H9 (cell line): ENCODE results near the gene TSPAN3. TPM values are rescaled to one million over a fixed set of nuclear protein-coding genes. Genes with fewer than 3 reads are reported as not detected.

Experiments used
- DNase-seq: peaks from one replicate; pipeline ENCODE4 v3.0.0-alpha.2; 2017
- H2AFZ ChIP-seq: one replicate; pipeline ENCODE4 v1.6.1; 2013; ENCODE audit warnings: mild to moderate bottlenecking, low read length, control low read depth, moderate library complexity
- H2AK5ac ChIP-seq: 2 replicates; pipeline ENCODE4 v1.6.1; 2013; ENCODE audit warnings: low read length, control low read depth, mixed read lengths; ENCODE audit not compliant: insufficient read length
- H2BK120ac ChIP-seq: one replicate; pipeline ENCODE4 v1.6.1; 2013; ENCODE audit warnings: low read depth, mild to moderate bottlenecking, low read length, control low read depth, inconsistent platforms; ENCODE audit not compliant: poor library complexity, severe bottlenecking
- H2BK12ac ChIP-seq: 2 replicates; pipeline ENCODE4 v1.6.1; 2013; ENCODE audit warnings: low read length, control low read depth, mixed read lengths, low read depth; ENCODE audit not compliant: insufficient read length
- H2BK15ac ChIP-seq: 2 replicates; pipeline ENCODE4 v1.6.1; 2013; ENCODE audit warnings: low read depth, low read length, control low read depth
- H2BK20ac ChIP-seq: one replicate; pipeline ENCODE4 v1.6.1; 2013; ENCODE audit warnings: low read depth, mild to moderate bottlenecking, low read length, control low read depth, inconsistent platforms; ENCODE audit not compliant: poor library complexity, severe bottlenecking
- H2BK5ac ChIP-seq: 2 replicates; pipeline ENCODE4 v1.6.1; 2013; ENCODE audit warnings: low read length, control low read depth, mixed read lengths; ENCODE audit not compliant: insufficient read length
- H3K14ac ChIP-seq: 2 replicates; pipeline ENCODE4 v1.6.1; 2013; ENCODE audit warnings: low read length, control low read depth; ENCODE audit not compliant: insufficient read depth
- H3K18ac ChIP-seq: 2 replicates; pipeline ENCODE4 v1.6.1; 2013; ENCODE audit warnings: low read depth, mild to moderate bottlenecking, mixed read lengths, low read length, control low read depth; ENCODE audit not compliant: insufficient read length
- H3K23ac ChIP-seq: 2 replicates; pipeline ENCODE4 v1.6.1; 2013; ENCODE audit warnings: low read length, control low read depth, mixed read lengths, low read depth; ENCODE audit not compliant: insufficient read length
- H3K23me2 ChIP-seq: 2 replicates; pipeline ENCODE4 v1.6.1; 2013; ENCODE audit warnings: low read depth, mild to moderate bottlenecking, mixed read lengths, low read length, control low read depth; ENCODE audit not compliant: insufficient read length, poor library complexity, severe bottlenecking
- H3K27ac ChIP-seq: 2 replicates; pipeline ENCODE4 v1.5.1; 2013; ENCODE audit warnings: low read length, control low read depth, mixed read lengths, low read depth; ENCODE audit not compliant: insufficient read length
- H3K27me3 ChIP-seq: 2 replicates; pipeline ENCODE4 v1.6.1; 2013; ENCODE audit warnings: low read length, control low read depth, inconsistent platforms; ENCODE audit not compliant: insufficient read depth
- H3K4ac ChIP-seq: 2 replicates; pipeline ENCODE4 v1.6.1; 2013; ENCODE audit warnings: low read depth, mild to moderate bottlenecking, control low read depth, inconsistent platforms, low read length, moderate library complexity
- H3K4me1 ChIP-seq: 2 replicates; pipeline ENCODE4 v1.6.1; 2013; ENCODE audit warnings: low read length, control low read depth, inconsistent platforms; ENCODE audit not compliant: insufficient read depth
- H3K4me2 ChIP-seq: 2 replicates; pipeline ENCODE4 v1.6.1; 2013; ENCODE audit warnings: low read length, control low read depth, mixed read lengths; ENCODE audit not compliant: insufficient read length, insufficient read depth
- H3K56ac ChIP-seq: 2 replicates; pipeline ENCODE4 v1.6.1; 2013; ENCODE audit warnings: low read depth, mild to moderate bottlenecking, mixed read lengths, low read length, control low read depth; ENCODE audit not compliant: insufficient read length
- H3K79me1 ChIP-seq: 2 replicates; pipeline ENCODE4 v1.6.1; 2013; ENCODE audit warnings: low read depth, mild to moderate bottlenecking, moderate library complexity, low read length, control low read depth, inconsistent platforms; ENCODE audit not compliant: insufficient read depth, poor library complexity, severe bottlenecking
- H3K79me2 ChIP-seq: 2 replicates; pipeline ENCODE4 v1.6.1; 2013; ENCODE audit warnings: low read length, control low read depth, inconsistent platforms; ENCODE audit not compliant: insufficient read depth
- H3K9ac ChIP-seq: 2 replicates; pipeline ENCODE4 v1.6.1; 2013; ENCODE audit warnings: low read length, control low read depth, mixed read lengths; ENCODE audit not compliant: insufficient read length; ENCODE audit errors: extremely low read depth
- H3K9me3 ChIP-seq: one replicate; pipeline ENCODE4 v1.6.1; 2013; ENCODE audit warnings: low read depth, low read length, inconsistent platforms; ENCODE audit not compliant: control insufficient read depth
- H3T11ph ChIP-seq: one replicate; pipeline ENCODE4 v1.6.1; 2013; ENCODE audit warnings: mild to moderate bottlenecking, low read length, control low read depth, inconsistent platforms
- H4K20me1 ChIP-seq: one replicate; pipeline ENCODE4 v1.6.1; 2013; ENCODE audit not compliant: control insufficient read depth, insufficient read length, insufficient read depth
- H4K5ac ChIP-seq: 2 replicates; pipeline ENCODE4 v1.6.1; 2013; ENCODE audit warnings: low read depth, mild to moderate bottlenecking, mixed read lengths, low read length, control low read depth; ENCODE audit not compliant: insufficient read length
- H4K8ac ChIP-seq: replicated peaks from 2 replicates; pipeline ENCODE4 v1.6.1; 2013; ENCODE audit warnings: low read length, control low read depth, mixed read lengths, low read depth; ENCODE audit not compliant: insufficient read length
- H4K91ac ChIP-seq: 2 replicates; pipeline ENCODE4 v1.6.1; 2013; ENCODE audit warnings: low read depth, mild to moderate bottlenecking, moderate library complexity, mixed read lengths, low read length, control low read depth; ENCODE audit not compliant: insufficient read length
- H3K27ac Mint-ChIP-seq, 3 experiments: 2 replicates in 2 of 3; 3 replicates in 1 of 3; pipeline ENCODE4 v1.8.0; 2020 to 2021; ENCODE audit warnings: mixed read lengths in 3 of 3, mild to moderate bottlenecking in 1 of 3, moderate library complexity in 1 of 3
- H3K27me3 Mint-ChIP-seq: 2 replicates; pipeline ENCODE4 v1.8.0; 2021; ENCODE audit warnings: low read depth, mild to moderate bottlenecking, moderate library complexity, mixed read lengths
- H3K36me3 Mint-ChIP-seq, 3 experiments: 2 replicates in 2 of 3; 3 replicates in 1 of 3; pipeline ENCODE4 v1.8.0; 2020 to 2021; ENCODE audit warnings: low read depth in 3 of 3, mixed read lengths in 3 of 3; ENCODE audit not compliant: insufficient read depth in 1 of 3
- H3K4me1 Mint-ChIP-seq, 2 experiments: 2 replicates each; pipeline ENCODE4 v1.8.0; 2020; ENCODE audit warnings: mixed read lengths in 2 of 2
- H3K4me3 Mint-ChIP-seq, 2 experiments: 2 replicates in 1 of 2; 3 replicates in 1 of 2; pipeline ENCODE4 v1.8.0; 2020 to 2021; ENCODE audit warnings: mild to moderate bottlenecking in 2 of 2, mixed read lengths in 2 of 2, moderate library complexity in 1 of 2
- H3K9me3 Mint-ChIP-seq, 2 experiments: 2 replicates in 1 of 2; 3 replicates in 1 of 2; pipeline ENCODE4 v1.8.0; 2020; ENCODE audit warnings: mild to moderate bottlenecking in 2 of 2, mixed read lengths in 2 of 2, moderate library complexity in 1 of 2
- CTCF ChIP-seq: fragments of 200-600 bp; sonication (generic); conservative IDR thresholded peaks from 3 replicates; pipeline ENCODE4 v1.8.0; 2021; ENCODE audit warnings: antibody characterized with exemption, mild to moderate bottlenecking
- WGBS: extraction: QIAGEN DNeasy Blood & Tissue Kit; methylation state at CpG from one replicate; pipeline ENCODE4 v1.1.7; 2013; ENCODE audit warnings: missing lambda C conversion rate, low lambda C conversion rate, mixed read lengths; ENCODE audit not compliant: insufficient read length; ENCODE audit errors: extremely low coverage; 5-methylcytosine and 5-hydroxymethylcytosine counted together
- long read RNA-seq: library from polyadenylated mRNA; unstranded; transcript quantifications from one replicate; pipeline ENCODE4 v2.0.0, GENCODE V29; 2020
- total RNA-seq: library from RNA; stranded (reverse); gene quantifications from 2 replicates; pipeline ENCODE4 v1.2.1, GENCODE V29; 2021

The TSPAN3 gene
- 117 and 124 TPM in 2 replicates for total RNA-seq
- long read RNA-seq, full-length matches to known transcripts: 1,062 of 1,076 reads
- long read RNA-seq, partial matches to known transcripts: 4 of 1,076 reads
- long read RNA-seq, other reads (novel, unspliced or antisense): 10 of 1,076 reads

DNA sequence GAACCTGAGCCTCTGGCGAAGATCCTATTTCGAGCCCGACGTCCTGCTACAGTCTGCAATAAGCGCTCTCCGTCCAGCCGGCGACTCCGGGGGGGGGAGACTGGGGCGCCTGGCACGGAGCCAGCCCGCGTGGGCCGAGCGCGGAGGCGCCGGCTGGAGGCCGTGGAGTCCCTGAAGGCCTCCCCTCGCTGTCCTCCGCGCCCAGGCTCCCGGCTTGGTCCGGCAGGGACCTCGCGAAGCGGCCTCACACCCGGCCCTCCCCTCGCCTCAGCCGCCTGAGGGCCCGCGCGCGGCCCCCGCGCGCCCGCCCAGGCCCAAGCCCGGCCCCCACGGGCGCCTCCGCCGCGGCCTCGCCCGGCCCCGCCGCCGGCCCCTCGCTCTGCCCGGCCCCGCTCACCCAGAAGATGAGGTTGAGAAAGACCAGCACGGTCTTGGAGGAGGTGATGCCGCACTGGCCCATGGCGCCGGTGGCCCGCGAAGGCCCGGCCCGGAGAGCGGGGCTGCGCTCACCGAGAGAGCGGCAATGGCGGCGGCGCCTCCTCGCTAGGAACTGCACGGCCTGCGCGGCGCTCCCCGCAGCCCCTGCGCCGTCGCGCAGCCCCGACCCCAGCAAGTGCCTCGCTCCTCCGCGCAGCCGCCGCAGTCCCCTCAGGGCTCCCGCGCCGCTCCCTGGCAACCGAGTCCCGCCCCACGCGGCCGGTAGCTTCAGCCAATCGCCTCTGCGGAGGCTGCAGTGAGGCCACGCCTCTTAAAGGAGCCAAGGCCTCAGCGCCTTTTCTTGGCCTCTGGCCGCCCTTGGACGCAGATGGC, at the start of gene TSPAN3:
TSPAN3 (minus strand) TSS at position 615 of the 810 bp plus-strand sequence; CDS start at position 460, 155 bp downstream.
- no peak for TF ChIP-seq CTCF

More for the DNA sequence above, at the start of gene TSPAN3:
- H3K36me3 Mint-ChIP-seq: peaks cover 2 to 8% (median 4%) of the 10 kb centered on the region in 3 experiments; a peak in 5 of 7 replicates
- Histone ChIP-seq H2BK5ac (no peak within 1 kb of the TSS), H3K4me2 (peak within 1 kb of the TSS; percentile 72), H3K27me3 (no peaks in the 10 kb centered on the region), H3T11ph (no peak within 1 kb of the TSS), H3K27ac (no peak within 1 kb of the TSS), H3K18ac (peak within 1 kb of the TSS; percentile 63), H3K9me3 (no peaks in the 10 kb centered on the region), H3K4me1 (peaks cover 3% of the 10 kb centered on the region), H2BK120ac (no peak within 1 kb of the TSS), H2BK15ac (no peak within 1 kb of the TSS), H3K14ac (peak within 1 kb of the TSS; percentile 91), H2BK12ac (no peak within 1 kb of the TSS), H3K23me2 (peaks cover 6% of the 10 kb centered on the region), H2AK5ac (no peak within 1 kb of the TSS), H3K79me1 (no peaks in the 10 kb centered on the region), H4K20me1 (no peaks in the 10 kb centered on the region), H3K4ac (no peak within 1 kb of the TSS), H4K5ac (no peak within 1 kb of the TSS), H4K91ac (no peak within 1 kb of the TSS), H3K9ac (peak within 1 kb of the TSS; percentile 61), H3K79me2 (peaks cover 13% of the 10 kb centered on the region; the same call in 1 of the 2 replicates), H3K23ac (no peak within 1 kb of the TSS), H3K56ac (no peak within 1 kb of the TSS), H4K8ac (no peak within 1 kb of the TSS), H2AFZ (peak within 1 kb of the TSS; percentile 86), H2BK20ac (no peak within 1 kb of the TSS)
- DNase-seq: peak; percentile 95
- no CpG with 5 or more reads among the region's 97 CpGs for WGBS
- H3K27me3 Mint-ChIP-seq: peaks cover 3% of the 10 kb centered on the region
- peaks cover 14 to 21% of the 10 kb centered on the region in 2 experiments for H3K4me1 Mint-ChIP-seq
- peak within 1 kb of the TSS in 1 of 3 experiments; percentile 70; a peak in 2 of 7 replicates for H3K27ac Mint-ChIP-seq
- H3K4me3 Mint-ChIP-seq: peak within 1 kb of the TSS; percentile 80 to 81
- H3K9me3 Mint-ChIP-seq: no peaks in the 10 kb centered on the region
